Gastrocnemius medialis (tissue), 4 donors: Measurements from ENCODE around the gene UBA3. TPM values are rescaled to one million over a fixed set of nuclear protein-coding genes. Genes with fewer than 3 reads are reported as not detected.

Experiments
- ATAC-seq, 2 donors: fragments of 150-250 bp; one replicate each; pipeline ENCODE4 v1.9.1; 2016
- DNase-seq, 2 donors: peaks; one replicate each; pipeline ENCODE4 v3.0.0-alpha.2; 2019
- H3K27ac ChIP-seq, 4 donors: fragments of 200-600 bp; sonication (generic); 1 replicate in 1 of 4; 2 replicates in 3 of 4; pipeline ENCODE4 v1.5.1; 2016 to 2018; ENCODE audit warnings: mild to moderate bottlenecking in 2 of 4, moderate library complexity in 1 of 4
- H3K27me3 ChIP-seq, 3 donors: fragments of 200-600 bp; sonication (generic) in 2 of 3; 1 replicate in 1 of 3; 2 replicates in 2 of 3; pipeline versions ENCODE4 v1.5.1 to v1.6.0; 2016 to 2019; ENCODE audit warnings: mild to moderate bottlenecking in 1 of 3, moderate library complexity in 1 of 3
- H3K36me3 ChIP-seq, 2 donors: fragments of 200-600 bp; sonication (generic) in 1 of 2; one replicate each; pipeline ENCODE4 v1.5.1; 2017 to 2018
- H3K4me1 ChIP-seq, 2 donors: fragments of 200-600 bp; sonication (generic) in 1 of 2; one replicate each; pipeline ENCODE4 v1.5.1; 2016 to 2017; ENCODE audit warnings: mild to moderate bottlenecking in 2 of 2
- H3K4me3 ChIP-seq, 4 donors: fragments of 200-600 bp; sonication (generic) in 3 of 4; 1 replicate in 1 of 4; 2 replicates in 3 of 4; pipeline ENCODE4 v1.5.1; 2016 to 2019; ENCODE audit warnings: mild to moderate bottlenecking in 2 of 4
- H3K9me3 ChIP-seq, 3 donors: fragments of 200-600 bp; sonication (generic) in 2 of 3; 1 replicate in 1 of 3; 2 replicates in 2 of 3; pipeline ENCODE4 v1.5.1; 2016 to 2019
- POLR2A ChIP-seq, 2 donors: fragments of 450-650 bp; IDR thresholded peaks; one replicate each; pipeline ENCODE4 v1.6.1; 2017; ENCODE audit warnings: antibody characterized with exemption in 2 of 2, mild to moderate bottlenecking in 2 of 2, moderate library complexity in 2 of 2
- in situ Hi-C, 4 donors: fragments of 200-750 bp; cut with MboI; loops; one replicate each; pipeline versions ENCODE4 v1.15.0 to v1.8.0; 2017; ENCODE audit warnings: low sequenced_read_pairs in 4 of 4
- intact Hi-C: fragments of 100-400 bp; cut with DNase I; formaldehyde crosslinking; loops from one replicate; pipeline ENCODE4 v1.15.1; 2023; ENCODE audit warnings: low total_unique reads
- total RNA-seq, 4 donors: library from RNA; depleted of rRNA; stranded (reverse); fragments of >200 nt; gene quantifications; one replicate each; pipeline versions ENCODE4 v1.1.0 to v1.2.3, GENCODE V29; 2016
- TF ChIP-seq, protein P1 (sequence below), 5 experiments: fragments of 450-650 bp in 3 of 5; fragments of 200-600 bp in 2 of 5; sonication (generic) in 2 of 5; IDR thresholded peaks in 4 of 5; conservative IDR thresholded peaks in 1 of 5; 1 replicate in 4 of 5; 2 replicates in 1 of 5; pipeline ENCODE4 v1.5.1; 2016 to 2019; ENCODE audit warnings: antibody characterized with exemption in 5 of 5, mild to moderate bottlenecking in 3 of 5, moderate library complexity in 3 of 5

The UBA3 gene
- total RNA-seq, 4 donors from 2014 or later, result 29.3 to 42.2 (median 36.0) TPM

DNA sequence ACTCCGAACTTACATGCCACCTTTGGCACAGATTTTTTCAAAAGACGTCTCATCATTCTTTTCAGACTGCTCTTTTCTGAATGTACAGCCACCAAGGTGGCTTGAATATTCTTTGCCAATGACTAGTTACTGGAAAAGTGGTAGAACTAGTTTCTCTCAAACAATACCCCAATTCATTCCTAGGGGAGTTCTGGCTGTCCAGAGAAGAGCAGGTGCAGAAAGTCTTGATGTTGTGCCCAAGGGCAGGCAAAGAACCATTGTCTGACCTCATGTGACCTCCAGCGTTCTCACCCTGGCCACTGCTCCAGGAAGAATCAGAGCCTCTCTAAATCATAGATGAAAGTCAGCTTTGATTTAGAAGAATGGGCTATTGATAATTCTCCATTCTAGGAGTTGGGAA, 36.7 kb upstream of the UBA3 start:
- peak overlapping the region; percentile 26 to 50 (median 37) for H3K4me3 ChIP-seq
- in situ Hi-C loops (no loop called here), intact Hi-C loops (loop anchor here (2.0 kb wide), 1 partner anchor 622 kb away; the partner anchor contains the start of gene MITF)
- peak in 1 of 2 donors; percentile 66 for DNase-seq
- H3K36me3 ChIP-seq, result no peaks in the 10 kb centered on the region
- H3K9me3 ChIP-seq, result no peaks in the 10 kb centered on the region
- TF ChIP-seq POLR2A (IDR thresholded peaks at IDR 0.05), result no peak
- TF ChIP-seq, protein P1, sequence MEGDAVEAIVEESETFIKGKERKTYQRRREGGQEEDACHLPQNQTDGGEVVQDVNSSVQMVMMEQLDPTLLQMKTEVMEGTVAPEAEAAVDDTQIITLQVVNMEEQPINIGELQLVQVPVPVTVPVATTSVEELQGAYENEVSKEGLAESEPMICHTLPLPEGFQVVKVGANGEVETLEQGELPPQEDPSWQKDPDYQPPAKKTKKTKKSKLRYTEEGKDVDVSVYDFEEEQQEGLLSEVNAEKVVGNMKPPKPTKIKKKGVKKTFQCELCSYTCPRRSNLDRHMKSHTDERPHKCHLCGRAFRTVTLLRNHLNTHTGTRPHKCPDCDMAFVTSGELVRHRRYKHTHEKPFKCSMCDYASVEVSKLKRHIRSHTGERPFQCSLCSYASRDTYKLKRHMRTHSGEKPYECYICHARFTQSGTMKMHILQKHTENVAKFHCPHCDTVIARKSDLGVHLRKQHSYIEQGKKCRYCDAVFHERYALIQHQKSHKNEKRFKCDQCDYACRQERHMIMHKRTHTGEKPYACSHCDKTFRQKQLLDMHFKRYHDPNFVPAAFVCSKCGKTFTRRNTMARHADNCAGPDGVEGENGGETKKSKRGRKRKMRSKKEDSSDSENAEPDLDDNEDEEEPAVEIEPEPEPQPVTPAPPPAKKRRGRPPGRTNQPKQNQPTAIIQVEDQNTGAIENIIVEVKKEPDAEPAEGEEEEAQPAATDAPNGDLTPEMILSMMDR (IDR thresholded peaks at IDR 0.05 in 4 of 5, conservative IDR thresholded peaks at IDR 0.05 in 1 of 5), result no peak
- ATAC-seq, result peak in 1 of 2 donors; percentile 20
- H3K27me3 ChIP-seq, result no peaks in the 10 kb centered on the region
- peak overlapping the region; percentile 95 to 97 (median 96) for H3K27ac ChIP-seq
- peaks cover 30 to 79% of the 10 kb centered on the region in 2 donors for H3K4me1 ChIP-seq

DNA sequence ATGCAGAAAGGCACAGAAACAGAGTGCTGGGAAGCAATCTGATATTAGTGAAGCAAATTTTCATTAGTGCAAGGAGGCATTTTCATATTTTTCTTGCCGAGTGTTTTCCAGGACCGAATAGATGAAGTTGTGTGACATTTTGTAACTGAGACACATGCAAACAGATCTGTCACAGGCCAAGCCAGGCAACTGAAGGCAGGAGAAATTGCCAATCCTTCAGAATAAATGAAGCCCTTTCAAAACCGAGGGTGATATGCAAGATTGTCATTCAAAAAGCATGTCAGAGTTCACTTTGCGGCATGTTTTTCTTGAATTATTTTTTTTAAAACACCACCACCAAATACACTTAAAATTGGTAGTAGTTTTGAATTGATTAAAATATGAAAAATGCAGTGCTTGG, 36.0 kb upstream of the UBA3 start:
- H3K27me3 ChIP-seq, result no peaks in the 10 kb centered on the region
- H3K4me3 ChIP-seq, result peak overlapping the region; percentile 26 to 50 (median 37)
- TF ChIP-seq POLR2A (IDR thresholded peaks at IDR 0.05), result no peak
- TF ChIP-seq, protein P1 (IDR thresholded peaks at IDR 0.05 in 4 of 5, conservative IDR thresholded peaks at IDR 0.05 in 1 of 5), result no peak
- no peaks in the 10 kb centered on the region for H3K36me3 ChIP-seq
- DNase-seq (no peak), ATAC-seq (no peak)
- no peaks in the 10 kb centered on the region for H3K9me3 ChIP-seq
- intact Hi-C loops, result loop anchor here (2.0 kb wide), 1 partner anchor 623 kb away; the partner anchor contains the start of gene MITF
- peaks cover 36 to 81% of the 10 kb centered on the region in 2 donors for H3K4me1 ChIP-seq
- peak overlapping the region; percentile 95 to 97 (median 96) for H3K27ac ChIP-seq
- in situ Hi-C loops, result no loop called here

DNA sequence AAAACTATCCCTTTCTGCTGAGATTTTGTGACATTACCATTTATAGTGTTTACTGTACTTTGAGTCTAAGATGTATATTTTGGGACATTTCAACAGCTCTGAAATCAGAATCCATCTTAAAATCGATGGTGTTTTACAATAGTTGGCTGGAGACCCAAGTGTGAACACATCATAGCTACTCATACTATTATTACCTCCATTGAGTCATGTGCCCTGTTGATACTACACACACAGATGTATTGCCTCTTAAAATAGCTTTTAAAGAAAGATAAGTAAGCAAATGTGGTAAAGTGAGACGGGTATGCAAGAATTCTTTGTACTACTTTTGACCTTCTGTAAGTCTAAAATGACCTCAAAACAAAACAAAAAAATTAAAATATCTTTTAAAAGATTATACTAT, 35.6 kb upstream of the UBA3 start:
- Histone ChIP-seq H3K36me3 (no peaks in the 10 kb centered on the region), H3K27ac (peak overlapping the region; percentile 95 to 97 (median 96)), H3K4me3 (peak overlapping the region; percentile 26 to 50 (median 37)), H3K27me3 (no peaks in the 10 kb centered on the region), H3K4me1 (peaks cover 40 to 85% of the 10 kb centered on the region in 2 donors), H3K9me3 (no peaks in the 10 kb centered on the region)
- no peak for DNase-seq
- in situ Hi-C loops (no loop called here), intact Hi-C loops (loop anchor here (2.0 kb wide), 1 partner anchor 623 kb away; the partner anchor contains the start of gene MITF)
- ATAC-seq, result peak; percentile 52 to 55
- TF ChIP-seq POLR2A (IDR thresholded peaks at IDR 0.05), result no peak
- TF ChIP-seq, protein P1 (IDR thresholded peaks at IDR 0.05 in 4 of 5, conservative IDR thresholded peaks at IDR 0.05 in 1 of 5), result no peak

GRCh38 chr3:69113536-69113935, 33.4 kb upstream of the UBA3 start:
- no peaks in the 10 kb centered on the region for H3K36me3 ChIP-seq
- H3K27ac ChIP-seq, result peak overlapping the region; percentile 95 to 97 (median 96)
- DNase-seq, result no peak
- peaks cover 60 to 81% of the 10 kb centered on the region in 2 donors for H3K4me1 ChIP-seq
- ATAC-seq, result no peak
- TF ChIP-seq, protein P1 (IDR thresholded peaks at IDR 0.05 in 4 of 5, conservative IDR thresholded peaks at IDR 0.05 in 1 of 5), result no peak
- TF ChIP-seq POLR2A (IDR thresholded peaks at IDR 0.05), result no peak
- H3K9me3 ChIP-seq, result no peaks in the 10 kb centered on the region
- intact Hi-C loops, result no loop called here
- H3K27me3 ChIP-seq, result no peaks in the 10 kb centered on the region
- no peak overlapping the region for H3K4me3 ChIP-seq
- in situ Hi-C loops, result no loop called here
